ENCODE results near the gene RPLP1.

RPLP1 gene

GRCh38 chr15:69486481-69487110 lies 34.0 kb downstream of the RPLP1 start:
- no peak overlapping the region for H3K4me2 ChIP-seq (ENCODE audit: low read length)
- H3K36me3 ChIP-seq (ENCODE audit: control insufficient read depth, low read length), result no peaks in the 10 kb centered on the region
- no peaks in the 10 kb centered on the region for H3K79me2 ChIP-seq (ENCODE audit: control insufficient read depth, low read length)
- TF ChIP-seq CTCF (IDR thresholded peaks at IDR 0.05; ENCODE audit: low read depth, low read length, poor library complexity, severe bottlenecking) (no peak), EZH2phosphoT487 (IDR thresholded peaks at IDR 0.05; ENCODE audit: borderline replicate concordance, low read length) (no peak)
- peaks cover 19% of the 10 kb centered on the region for H3K27me3 ChIP-seq (ENCODE audit: control insufficient read depth, low read length)
- H3K27ac ChIP-seq (ENCODE audit: low read depth, low read length), result no peak overlapping the region
- no peaks in the 10 kb centered on the region for H3K9me2 ChIP-seq (replicated peaks; ENCODE audit: control insufficient read depth, low read length)
- H3K4me3 ChIP-seq (ENCODE audit: low read length), result no peak overlapping the region
- no peaks in the 10 kb centered on the region for H3K9me3 ChIP-seq (ENCODE audit: control insufficient read depth, insufficient read depth, low read length)
- no peaks in the 10 kb centered on the region for H4K20me1 ChIP-seq (ENCODE audit: control insufficient read depth, insufficient read depth, low read depth, low read length)
- no peaks in the 10 kb centered on the region for H3K4me1 ChIP-seq (ENCODE audit: control insufficient read depth, low read length)
- no peaks in the 10 kb centered on the region for H3F3A ChIP-seq (ENCODE audit: control insufficient read depth, insufficient read depth)

GRCh38 chr15:69489073-69489571 lies 36.5 kb downstream of the RPLP1 start:
- H3K9me2 ChIP-seq (replicated peaks; ENCODE audit: control insufficient read depth, low read length), result no peaks in the 10 kb centered on the region
- no peaks in the 10 kb centered on the region for H3F3A ChIP-seq (ENCODE audit: control insufficient read depth, insufficient read depth)
- H3K36me3 ChIP-seq (ENCODE audit: control insufficient read depth, low read length), result no peaks in the 10 kb centered on the region
- no peak overlapping the region for H3K4me2 ChIP-seq (ENCODE audit: low read length)
- H3K27ac ChIP-seq (ENCODE audit: low read depth, low read length), result no peak overlapping the region
- H3K79me2 ChIP-seq (ENCODE audit: control insufficient read depth, low read length), result no peaks in the 10 kb centered on the region
- no peaks in the 10 kb centered on the region for H4K20me1 ChIP-seq (ENCODE audit: control insufficient read depth, insufficient read depth, low read depth, low read length)
- no peaks in the 10 kb centered on the region for H3K4me1 ChIP-seq (ENCODE audit: control insufficient read depth, low read length)
- peaks cover 19% of the 10 kb centered on the region for H3K27me3 ChIP-seq (ENCODE audit: control insufficient read depth, low read length)
- TF ChIP-seq CTCF (IDR thresholded peaks at IDR 0.05; ENCODE audit: low read depth, low read length, poor library complexity, severe bottlenecking) (no peak), EZH2phosphoT487 (IDR thresholded peaks at IDR 0.05; ENCODE audit: borderline replicate concordance, low read length) (no peak)
- H3K9me3 ChIP-seq (ENCODE audit: control insufficient read depth, insufficient read depth, low read length), result no peaks in the 10 kb centered on the region
- no peak overlapping the region for H3K4me3 ChIP-seq (ENCODE audit: low read length)

GRCh38 chr15:69490356-69491037 lies 37.9 kb downstream of the RPLP1 start:
- H3K36me3 ChIP-seq (ENCODE audit: control insufficient read depth, low read length), result no peaks in the 10 kb centered on the region
- peaks cover 16% of the 10 kb centered on the region for H3K27me3 ChIP-seq (ENCODE audit: control insufficient read depth, low read length)
- no peak overlapping the region for H3K27ac ChIP-seq (ENCODE audit: low read depth, low read length)
- no peaks in the 10 kb centered on the region for H3K9me2 ChIP-seq (replicated peaks; ENCODE audit: control insufficient read depth, low read length)
- H3K4me2 ChIP-seq (ENCODE audit: low read length), result no peak overlapping the region
- no peaks in the 10 kb centered on the region for H3K9me3 ChIP-seq (ENCODE audit: control insufficient read depth, insufficient read depth, low read length)
- H4K20me1 ChIP-seq (ENCODE audit: control insufficient read depth, insufficient read depth, low read depth, low read length), result no peaks in the 10 kb centered on the region
- no peak for TF ChIP-seq EZH2phosphoT487 (IDR thresholded peaks at IDR 0.05; ENCODE audit: borderline replicate concordance, low read length)
- TF ChIP-seq CTCF (IDR thresholded peaks at IDR 0.05; ENCODE audit: low read depth, low read length, poor library complexity, severe bottlenecking), result no peak
- H3K79me2 ChIP-seq (ENCODE audit: control insufficient read depth, low read length), result no peaks in the 10 kb centered on the region
- no peaks in the 10 kb centered on the region for H3K4me1 ChIP-seq (ENCODE audit: control insufficient read depth, low read length)
- no peak overlapping the region for H3K4me3 ChIP-seq (ENCODE audit: low read length)
- H3F3A ChIP-seq (ENCODE audit: control insufficient read depth, insufficient read depth), result no peaks in the 10 kb centered on the region

Data from DOHH2 (cell line).